ENCODE results near the gene BMP2K.
A peak's percentile ranks its signal among the peaks of the same experiment; 100 is the strongest.
"Not testable (repeated sequence)": the region's sequence is repeated elsewhere in the genome, so short reads cannot be mapped to it uniquely, and the experiment has no call there.

The BMP2K gene

GRCh38 chr4:78908974-78909373, 132.8 kb downstream of the BMP2K start:
- H3K27ac ChIP-seq (ENCODE audit: low read length); H3K27me3 ChIP-seq (ENCODE audit: low read depth, low read length); H3K4me3 ChIP-seq (ENCODE audit: low read depth in 1 of 2, low read length in 2 of 2); H3K9me3 ChIP-seq (ENCODE audit: control insufficient read depth in 1 of 2, low read length in 2 of 2); H3K4me1 ChIP-seq (ENCODE audit: control insufficient read depth in 1 of 2, insufficient read depth in 2 of 2, low read length in 2 of 2): not testable (repeated sequence)
- H3K36me3 ChIP-seq (ENCODE audit: control insufficient read depth in 1 of 2, insufficient read depth in 2 of 2, low read length in 2 of 2) = peaks cover 0 to 19% of the 10 kb centered on the region in 2 donors

- no peak overlapping the region for H3K27ac ChIP-seq (ENCODE audit: low read length)
- no peak overlapping the region for H3K4me3 ChIP-seq (ENCODE audit: low read depth in 1 of 2, low read length in 2 of 2)
- H3K9me3 ChIP-seq (ENCODE audit: control insufficient read depth in 1 of 2, low read length in 2 of 2) = no peaks in the 10 kb centered on the region
- no peaks in the 10 kb centered on the region for H3K27me3 ChIP-seq (ENCODE audit: low read depth, low read length)
- H3K4me1 ChIP-seq (ENCODE audit: control insufficient read depth in 1 of 2, insufficient read depth in 2 of 2, low read length in 2 of 2) = no peaks in the 10 kb centered on the region
- peaks cover 5 to 19% of the 10 kb centered on the region in 2 donors for H3K36me3 ChIP-seq (ENCODE audit: control insufficient read depth in 1 of 2, insufficient read depth in 2 of 2, low read length in 2 of 2)
Observed at GRCh38 chr4:78910612-78911011, 134.5 kb downstream of the BMP2K start.

DNA sequence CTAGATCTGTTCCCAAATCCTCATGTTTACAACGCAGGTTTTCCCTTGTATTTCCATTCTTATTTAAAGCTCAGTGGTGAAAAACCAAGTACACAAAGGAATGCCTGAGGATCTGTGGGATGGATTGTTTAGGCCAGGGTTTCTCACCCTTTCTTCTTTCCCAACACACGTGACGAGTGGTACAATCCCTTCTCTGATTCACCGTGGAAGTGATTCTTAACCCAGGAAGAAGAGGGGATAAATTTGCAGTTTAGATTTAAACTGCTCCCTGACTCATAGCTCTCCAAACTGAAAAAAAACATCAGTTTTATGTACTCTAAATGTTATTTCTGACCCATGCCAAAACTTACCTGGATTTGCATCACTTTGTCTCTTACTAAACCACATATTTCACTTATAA, 146.1 kb downstream of the BMP2K start:
- H3K36me3 ChIP-seq (ENCODE audit: control insufficient read depth in 1 of 2, insufficient read depth in 2 of 2, low read length in 2 of 2) = peaks cover 13 to 26% of the 10 kb centered on the region in 2 donors
- no peaks in the 10 kb centered on the region for H3K9me3 ChIP-seq (ENCODE audit: control insufficient read depth in 1 of 2, low read length in 2 of 2)
- no peak overlapping the region for H3K27ac ChIP-seq (ENCODE audit: low read length)
- peaks cover 0 to 4% of the 10 kb centered on the region in 2 donors for H3K4me1 ChIP-seq (ENCODE audit: control insufficient read depth in 1 of 2, insufficient read depth in 2 of 2, low read length in 2 of 2)
- H3K27me3 ChIP-seq (ENCODE audit: low read depth, low read length) = no peaks in the 10 kb centered on the region
- no peak overlapping the region for H3K4me3 ChIP-seq (ENCODE audit: low read depth in 1 of 2, low read length in 2 of 2)

GRCh38 chr4:78923464-78924312, 147.5 kb downstream of the BMP2K start:
- Histone ChIP-seq H3K27me3 (ENCODE audit: low read depth, low read length) (no peaks in the 10 kb centered on the region), H3K36me3 (ENCODE audit: control insufficient read depth in 1 of 2, insufficient read depth in 2 of 2, low read length in 2 of 2) (peaks cover 13 to 31% of the 10 kb centered on the region in 2 donors), H3K4me3 (ENCODE audit: low read depth in 1 of 2, low read length in 2 of 2) (no peak overlapping the region), H3K4me1 (ENCODE audit: control insufficient read depth in 1 of 2, insufficient read depth in 2 of 2, low read length in 2 of 2) (peaks cover 0 to 4% of the 10 kb centered on the region in 2 donors), H3K9me3 (ENCODE audit: control insufficient read depth in 1 of 2, low read length in 2 of 2) (no peaks in the 10 kb centered on the region), H3K27ac (ENCODE audit: low read length) (no peak overlapping the region)

DNA sequence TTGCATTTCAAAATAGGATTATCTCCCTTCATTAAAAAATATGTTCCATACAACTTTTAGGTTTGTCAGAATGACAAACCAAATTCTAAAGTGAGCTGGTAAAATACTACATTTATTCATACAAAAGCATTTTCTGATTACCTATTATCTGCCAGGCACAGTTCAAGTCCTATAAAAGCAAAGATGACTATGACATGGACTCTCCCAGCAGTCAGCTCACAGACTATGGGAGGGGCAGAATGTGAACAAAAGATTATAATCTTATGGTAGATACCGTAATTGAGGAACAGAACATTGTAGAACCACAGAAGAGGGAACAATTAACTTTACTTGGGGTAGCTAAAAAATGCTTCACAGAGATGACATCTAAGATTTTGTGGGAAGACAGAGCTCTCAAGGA, 150.7 kb downstream of the BMP2K start:
- Histone ChIP-seq H3K36me3 (ENCODE audit: control insufficient read depth in 1 of 2, insufficient read depth in 2 of 2, low read length in 2 of 2) (peaks cover 17 to 46% of the 10 kb centered on the region in 2 donors), H3K27me3 (ENCODE audit: low read depth, low read length) (no peaks in the 10 kb centered on the region), H3K27ac (ENCODE audit: low read length) (no peak overlapping the region), H3K4me3 (ENCODE audit: low read depth in 1 of 2, low read length in 2 of 2) (no peak overlapping the region), H3K4me1 (ENCODE audit: control insufficient read depth in 1 of 2, insufficient read depth in 2 of 2, low read length in 2 of 2) (peaks cover 0 to 4% of the 10 kb centered on the region in 2 donors), H3K9me3 (ENCODE audit: control insufficient read depth in 1 of 2, low read length in 2 of 2) (no peaks in the 10 kb centered on the region)

DNA sequence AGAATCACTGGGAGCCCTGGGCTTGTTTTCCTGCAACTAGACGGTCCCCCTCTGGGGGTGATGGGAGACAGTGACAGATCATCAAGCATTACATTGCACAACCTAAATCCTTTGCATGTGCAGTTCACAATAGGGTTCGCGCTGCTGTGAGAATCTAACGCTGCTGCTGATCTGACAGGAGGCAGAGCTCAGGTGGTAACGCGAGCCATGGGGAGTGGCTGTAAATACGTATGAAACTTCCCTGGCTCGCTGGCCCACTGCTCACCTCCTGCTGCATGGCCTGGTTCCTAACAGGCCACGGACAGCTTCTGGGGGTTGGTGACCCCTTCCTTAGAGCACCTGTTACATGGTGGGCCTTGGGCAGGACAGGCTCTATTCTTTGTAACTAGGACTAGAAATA, 152.7 kb downstream of the BMP2K start:
- H3K4me1 ChIP-seq (ENCODE audit: control insufficient read depth in 1 of 2, insufficient read depth in 2 of 2, low read length in 2 of 2) = peaks cover 0 to 3% of the 10 kb centered on the region in 2 donors
- H3K27ac ChIP-seq (ENCODE audit: low read length) = no peak overlapping the region
- H3K36me3 ChIP-seq (ENCODE audit: control insufficient read depth in 1 of 2, insufficient read depth in 2 of 2, low read length in 2 of 2) = peaks cover 8 to 41% of the 10 kb centered on the region in 2 donors
- no peaks in the 10 kb centered on the region for H3K27me3 ChIP-seq (ENCODE audit: low read depth, low read length)
- no peak overlapping the region for H3K4me3 ChIP-seq (ENCODE audit: low read depth in 1 of 2, low read length in 2 of 2)
- no peaks in the 10 kb centered on the region for H3K9me3 ChIP-seq (ENCODE audit: control insufficient read depth in 1 of 2, low read length in 2 of 2)

- Histone ChIP-seq H3K4me3 (ENCODE audit: low read depth in 1 of 2, low read length in 2 of 2) (no peak overlapping the region), H3K27me3 (ENCODE audit: low read depth, low read length) (no peaks in the 10 kb centered on the region), H3K36me3 (ENCODE audit: control insufficient read depth in 1 of 2, insufficient read depth in 2 of 2, low read length in 2 of 2) (peaks cover 5 to 32% of the 10 kb centered on the region in 2 donors), H3K9me3 (ENCODE audit: control insufficient read depth in 1 of 2, low read length in 2 of 2) (no peaks in the 10 kb centered on the region), H3K27ac (ENCODE audit: low read length) (no peak overlapping the region), H3K4me1 (ENCODE audit: control insufficient read depth in 1 of 2, insufficient read depth in 2 of 2, low read length in 2 of 2) (no peaks in the 10 kb centered on the region)
Observed at GRCh38 chr4:78930016-78930629, 154.0 kb downstream of the BMP2K start.

DNA sequence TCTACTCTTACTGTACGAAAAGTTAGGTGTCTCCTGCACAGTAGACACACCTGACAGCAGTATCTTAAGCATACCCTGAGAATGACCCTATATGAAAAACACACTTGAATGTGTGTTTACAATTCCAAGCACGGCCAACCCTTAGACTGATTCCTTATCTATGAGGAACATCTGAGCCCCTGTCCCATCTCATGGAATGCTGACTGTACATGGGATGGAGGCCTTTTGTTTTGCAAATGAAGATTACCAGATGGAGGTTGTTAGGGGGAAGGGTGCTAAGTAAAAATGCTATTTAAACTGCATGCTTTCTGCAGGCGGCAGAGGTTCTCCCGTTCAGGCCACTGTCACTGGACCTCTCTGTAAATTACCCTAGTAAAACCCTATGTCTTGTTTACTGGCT, 160.8 kb downstream of the BMP2K start:
- Histone ChIP-seq H3K27me3 (ENCODE audit: low read depth, low read length) (no peaks in the 10 kb centered on the region), H3K4me3 (ENCODE audit: low read depth in 1 of 2, low read length in 2 of 2) (no peak overlapping the region), H3K36me3 (ENCODE audit: control insufficient read depth in 1 of 2, insufficient read depth in 2 of 2, low read length in 2 of 2) (no peaks in the 10 kb centered on the region), H3K9me3 (ENCODE audit: control insufficient read depth in 1 of 2, low read length in 2 of 2) (no peaks in the 10 kb centered on the region), H3K27ac (ENCODE audit: low read length) (no peak overlapping the region), H3K4me1 (ENCODE audit: control insufficient read depth in 1 of 2, insufficient read depth in 2 of 2, low read length in 2 of 2) (peaks cover 9 to 11% of the 10 kb centered on the region in 2 donors)

DNA sequence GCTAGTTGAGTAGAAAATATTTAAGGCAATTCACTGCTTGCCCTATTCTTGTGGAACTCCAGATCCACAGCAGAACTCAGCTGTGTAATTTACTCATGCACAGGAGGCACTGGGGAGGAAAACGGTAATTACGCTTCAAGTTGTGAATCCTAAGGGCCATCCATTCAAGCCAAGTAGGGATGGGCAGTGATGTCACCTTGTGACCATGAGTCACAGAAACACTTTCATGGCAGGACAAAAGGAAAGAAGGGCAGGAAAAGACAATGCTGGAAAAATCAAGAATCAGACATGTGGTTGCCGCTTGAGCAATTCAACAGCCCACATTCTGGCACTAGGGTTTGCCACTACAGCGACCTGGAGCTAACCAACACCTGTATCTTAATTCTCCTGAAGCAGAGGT, 161.7 kb downstream of the BMP2K start:
- Histone ChIP-seq H3K9me3 (ENCODE audit: control insufficient read depth in 1 of 2, low read length in 2 of 2) (no peaks in the 10 kb centered on the region), H3K36me3 (ENCODE audit: control insufficient read depth in 1 of 2, insufficient read depth in 2 of 2, low read length in 2 of 2) (no peaks in the 10 kb centered on the region), H3K4me3 (ENCODE audit: low read depth in 1 of 2, low read length in 2 of 2) (peak overlapping the region; percentile 74 to 80), H3K27me3 (ENCODE audit: low read depth, low read length) (no peaks in the 10 kb centered on the region), H3K27ac (ENCODE audit: low read length) (no peak overlapping the region), H3K4me1 (ENCODE audit: control insufficient read depth in 1 of 2, insufficient read depth in 2 of 2, low read length in 2 of 2) (peaks cover 9 to 11% of the 10 kb centered on the region in 2 donors)

DNA sequence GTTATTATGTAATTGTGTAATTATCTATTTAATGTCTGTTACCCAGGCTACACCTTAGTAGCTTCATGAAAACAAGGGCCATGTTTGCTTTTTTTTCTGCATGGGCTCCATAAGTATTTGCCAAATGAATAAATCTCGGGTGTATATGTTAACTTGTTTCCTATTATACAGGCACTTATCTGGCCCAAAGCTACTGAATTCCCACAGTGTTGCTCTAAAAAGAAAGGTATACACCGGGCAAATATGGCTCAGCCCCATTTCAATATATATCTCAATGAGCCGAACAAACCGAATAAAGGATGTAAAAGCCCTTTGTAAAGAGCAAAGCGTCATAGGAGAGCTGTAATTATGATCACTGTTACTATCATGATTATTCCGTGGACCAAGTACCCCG, 162.3 kb downstream of the BMP2K start:
- H3K27me3 ChIP-seq (ENCODE audit: low read depth, low read length) = no peaks in the 10 kb centered on the region
- peak overlapping the region; percentile 74 to 80 for H3K4me3 ChIP-seq (ENCODE audit: low read depth in 1 of 2, low read length in 2 of 2)
- no peaks in the 10 kb centered on the region for H3K9me3 ChIP-seq (ENCODE audit: control insufficient read depth in 1 of 2, low read length in 2 of 2)
- H3K4me1 ChIP-seq (ENCODE audit: control insufficient read depth in 1 of 2, insufficient read depth in 2 of 2, low read length in 2 of 2) = peaks cover 9 to 11% of the 10 kb centered on the region in 2 donors
- H3K27ac ChIP-seq (ENCODE audit: low read length) = no peak overlapping the region
- no peaks in the 10 kb centered on the region for H3K36me3 ChIP-seq (ENCODE audit: control insufficient read depth in 1 of 2, insufficient read depth in 2 of 2, low read length in 2 of 2)

GRCh38 chr4:78938868-78939666, 162.9 kb downstream of the BMP2K start, which contains the start of gene PAQR3:
Gene PAQR3, minus strand, starts transcription at chr4:78939438. Its CDS starts 214 bp downstream, at chr4:78939224.
- H3K27ac ChIP-seq (ENCODE audit: low read length) = peak within 1 kb of the TSS; percentile 66
- H3K9me3 ChIP-seq (ENCODE audit: control insufficient read depth in 1 of 2, low read length in 2 of 2) = no peaks in the 10 kb centered on the region

More at GRCh38 chr4:78938868-78939666, 162.9 kb downstream of the BMP2K start, which contains the start of gene PAQR3:
- peak within 1 kb of the TSS; percentile 80 to 85 for H3K4me3 ChIP-seq (ENCODE audit: low read depth in 1 of 2, low read length in 2 of 2)
- no peaks in the 10 kb centered on the region for H3K27me3 ChIP-seq (ENCODE audit: low read depth, low read length)
- H3K4me1 ChIP-seq (ENCODE audit: control insufficient read depth in 1 of 2, insufficient read depth in 2 of 2, low read length in 2 of 2) = peaks cover 9 to 11% of the 10 kb centered on the region in 2 donors
- H3K36me3 ChIP-seq (ENCODE audit: control insufficient read depth in 1 of 2, insufficient read depth in 2 of 2, low read length in 2 of 2) = no peaks in the 10 kb centered on the region

Measured in muscle layer of duodenum (tissue), 2 donors.